GM23338 (cell line): Measurements from ENCODE around the gene SNAPC1. TPM values are rescaled to one million over a fixed set of nuclear protein-coding genes. Genes with fewer than 3 reads are reported as not detected.

Experiments used
- ATAC-seq: fragments of 200-7000 bp; cut with Tn5 transposase; 3 replicates; pipeline ENCODE4 v1.9.1; 2020
- DNase-seq: peaks from one replicate; pipeline ENCODE4 v3.0.0-alpha.2; 2015; ENCODE audit warnings: low spot score
- H2AFZ ChIP-seq: fragments of 200-600 bp; sonication (generic); 2 replicates; pipeline ENCODE4 v1.8.0; 2016; ENCODE audit warnings: antibody characterized with exemption, mild to moderate bottlenecking, moderate library complexity
- H3F3A ChIP-seq: fragments of 200-600 bp; sonication (generic); replicated peaks from 2 replicates; pipeline ENCODE4 v1.8.0; 2017; ENCODE audit warnings: antibody characterized with exemption, mixed run types, low read depth
- H3K27ac ChIP-seq: fragments of 200-600 bp; sonication (generic); 2 replicates; pipeline ENCODE4 v1.6.1; 2016; ENCODE audit warnings: low read depth
- H3K27me3 ChIP-seq: fragments of 200-600 bp; sonication (generic); 2 replicates; pipeline ENCODE4 v1.8.0; 2016; ENCODE audit warnings: mild to moderate bottlenecking, mixed run types, moderate library complexity; ENCODE audit not compliant: insufficient read depth
- H3K36me3 ChIP-seq: fragments of 200-600 bp; sonication (generic); 2 replicates; pipeline ENCODE4 v1.8.0; 2016; ENCODE audit warnings: mild to moderate bottlenecking; ENCODE audit not compliant: insufficient read depth
- H3K4me1 ChIP-seq: fragments of 200-600 bp; sonication (generic); 2 replicates; pipeline ENCODE4 v1.8.0; 2016; ENCODE audit warnings: mild to moderate bottlenecking, moderate library complexity; ENCODE audit not compliant: insufficient read depth
- H3K4me2 ChIP-seq: fragments of 200-600 bp; sonication (generic); 2 replicates; pipeline ENCODE4 v1.7.1; 2017; ENCODE audit warnings: mixed run types
- H3K4me3 ChIP-seq: fragments of 200-600 bp; sonication (generic); 2 replicates; pipeline ENCODE4 v1.6.1; 2016; ENCODE audit warnings: mixed run types
- H3K79me2 ChIP-seq: fragments of 200-600 bp; sonication (generic); replicated peaks from 2 replicates; pipeline ENCODE4 v1.8.0; 2017; ENCODE audit warnings: mild to moderate bottlenecking; ENCODE audit not compliant: insufficient read depth
- H3K9me2 ChIP-seq: fragments of 200-600 bp; sonication (generic); 2 replicates; pipeline ENCODE4 v1.8.0; 2017; ENCODE audit not compliant: insufficient read depth
- H4K20me1 ChIP-seq: fragments of 200-600 bp; sonication (generic); replicated peaks from 2 replicates; pipeline ENCODE4 v1.8.0; 2017; ENCODE audit warnings: mild to moderate bottlenecking; ENCODE audit not compliant: insufficient read depth
- H3K27ac Mint-ChIP-seq: 2 replicates; pipeline ENCODE4 v1.8.0; 2020; ENCODE audit warnings: inconsistent platforms, mild to moderate bottlenecking, moderate library complexity, mixed read lengths
- H3K27me3 Mint-ChIP-seq: 3 replicates; pipeline ENCODE4 v1.8.0; 2022; ENCODE audit warnings: low read depth, mild to moderate bottlenecking, moderate library complexity, mixed read lengths, inconsistent platforms; ENCODE audit not compliant: insufficient read depth, poor library complexity
- H3K36me3 Mint-ChIP-seq: 3 replicates; pipeline ENCODE4 v1.8.0; 2021; ENCODE audit warnings: low read depth, mild to moderate bottlenecking, inconsistent platforms, moderate library complexity, mixed read lengths
- H3K4me1 Mint-ChIP-seq: 3 replicates; pipeline ENCODE4 v1.8.0; 2020; ENCODE audit warnings: mild to moderate bottlenecking, inconsistent platforms, mixed read lengths
- H3K4me3 Mint-ChIP-seq: 3 replicates; pipeline ENCODE4 v1.8.0; 2021; ENCODE audit warnings: moderate library complexity, mild to moderate bottlenecking, inconsistent platforms, mixed read lengths
- H3K9me3 Mint-ChIP-seq: 3 replicates; pipeline ENCODE4 v1.8.0; 2020; ENCODE audit warnings: moderate library complexity, mild to moderate bottlenecking, inconsistent platforms, mixed read lengths
- CTCF ChIP-seq, 2 experiments: fragments of 200-600 bp in 1 of 2; sonication (generic) in 1 of 2; conservative IDR thresholded peaks; 2 replicates each; pipeline versions ENCODE4 v1.5.1 to v1.6.1; 2016 to 2017; ENCODE audit warnings: antibody characterized with exemption in 2 of 2, low read depth in 2 of 2, mild to moderate bottlenecking in 2 of 2, moderate library complexity in 1 of 2
- ETS1 ChIP-seq: IDR thresholded peaks from 2 replicates; pipeline ENCODE4 v1.6.1; 2016; ENCODE audit warnings: antibody characterized with exemption
- EZH2 ChIP-seq: fragments of 200-600 bp; sonication (generic); IDR thresholded peaks from one replicate; pipeline ENCODE4 v1.8.0; 2017; ENCODE audit warnings: antibody characterized with exemption, mild to moderate bottlenecking, low read depth; ENCODE audit not compliant: unreplicated experiment
- EZH2phosphoT487 ChIP-seq: fragments of 200-600 bp; sonication (generic); IDR thresholded peaks from one replicate; pipeline ENCODE4 v1.8.1; 2018; ENCODE audit warnings: antibody characterized with exemption; ENCODE audit not compliant: unreplicated experiment
- JUNB ChIP-seq: IDR thresholded peaks from one replicate; pipeline ENCODE4 v1.6.1; 2016; ENCODE audit warnings: antibody characterized with exemption; ENCODE audit not compliant: unreplicated experiment
- NANOG ChIP-seq: IDR thresholded peaks from 2 replicates; pipeline ENCODE4 v1.6.1; 2016; ENCODE audit warnings: antibody characterized with exemption, borderline replicate concordance
- POLR2AphosphoS5 ChIP-seq: IDR thresholded peaks from 2 replicates; pipeline ENCODE4 v1.6.1; 2016; ENCODE audit warnings: antibody characterized with exemption, low read depth
- STAT1 ChIP-seq: IDR thresholded peaks from one replicate; pipeline ENCODE4 v1.6.1; 2016; ENCODE audit warnings: antibody characterized with exemption; ENCODE audit not compliant: unreplicated experiment
- polyA plus RNA-seq: library from polyadenylated mRNA; unstranded; fragments of >200 nt; fragmentation: Nextera tagmentation; extraction: Ambion mirVana; gene quantifications from 2 replicates; pipeline ENCODE4 v1.2.1, GENCODE V29; 2016
- total RNA-seq: library from RNA; depleted of rRNA; stranded (reverse); fragments of >200 nt; shearing (Covaris generic); gene quantifications from 2 replicates; pipeline ENCODE4 v1.2.3, GENCODE V29; 2014

The SNAPC1 gene
- total and polyA plus RNA-seq, 2 experiments from 2014 or later: 14.8 to 33.4 TPM

GRCh38 chr14:61746881-61747280 is 15.3 kb upstream of the SNAPC1 start (continued):
- no peak for TF ChIP-seq ETS1

GRCh38 chr14:61747342-61747741 is 14.9 kb upstream of the SNAPC1 start:
- Mint-ChIP-seq H3K9me3 (no peaks in the 10 kb centered on the region), H3K4me1 (peaks cover 26% of the 10 kb centered on the region), H3K4me3 (no peak overlapping the region), H3K27ac (no peak overlapping the region), H3K36me3 (peaks cover 56% of the 10 kb centered on the region), H3K27me3 (peaks cover 11% of the 10 kb centered on the region)
- H3K27ac ChIP-seq: no peak overlapping the region
- peaks cover 7% of the 10 kb centered on the region; the same call in 1 of the 2 replicates for H3F3A ChIP-seq
- peaks cover 17% of the 10 kb centered on the region for H3K4me1 ChIP-seq
- DNase-seq (no peak), ATAC-seq (no peak)
- no peak overlapping the region for H3K4me2 ChIP-seq
- H3K27me3 ChIP-seq: no peaks in the 10 kb centered on the region
- 0 out of 2 replicates have a peak, but pooled peaks cover 3% of the 10 kb centered on the region for H4K20me1 ChIP-seq
- H3K4me3 ChIP-seq: no peak overlapping the region
- H3K36me3 ChIP-seq: peaks cover 46% of the 10 kb centered on the region
- no peaks in the 10 kb centered on the region for H3K9me2 ChIP-seq
- H2AFZ ChIP-seq: no peak overlapping the region
- H3K79me2 ChIP-seq: peaks cover 10% of the 10 kb centered on the region; the same call in 1 of the 2 replicates
- TF ChIP-seq ETS1 (no peak), STAT1 (no peak), CTCF (conservative IDR thresholded peaks at IDR 0.05; ENCODE audit: low read depth in 2 of 2) (no peak), EZH2 (no peak), JUNB (no peak), NANOG (no peak)

- TF ChIP-seq EZH2phosphoT487 (no peak), POLR2AphosphoS5 (peak; percentile 47)
- Histone ChIP-seq H3F3A (peaks cover 5% of the 10 kb centered on the region; the same call in 1 of the 2 replicates), H3K4me2 (peak overlapping the region; percentile 49), H3K9me2 (no peaks in the 10 kb centered on the region), H3K27me3 (no peaks in the 10 kb centered on the region), H3K4me3 (peak overlapping the region; percentile 48), H3K36me3 (peaks cover 31% of the 10 kb centered on the region), H4K20me1 (0 out of 2 replicates have a peak, but pooled peaks cover 3% of the 10 kb centered on the region), H3K4me1 (peaks cover 19% of the 10 kb centered on the region), H3K79me2 (0 out of 2 replicates have a peak, but pooled peaks cover 5% of the 10 kb centered on the region), H2AFZ (no peak overlapping the region), H3K27ac (no peak overlapping the region)
- Mint-ChIP-seq H3K27me3 (peaks cover 11% of the 10 kb centered on the region), H3K36me3 (peaks cover 41% of the 10 kb centered on the region), H3K9me3 (no peaks in the 10 kb centered on the region), H3K27ac (no peak overlapping the region), H3K4me1 (peaks cover 36% of the 10 kb centered on the region), H3K4me3 (no peak overlapping the region)
- ATAC-seq (0 out of 3 replicates have a peak, but pooled peaks have one; percentile 5), DNase-seq (no peak)
Measured at GRCh38 chr14:61749264-61749663, 13.0 kb upstream of the SNAPC1 start.
